ENCODE results near the gene RAB43. TPM values are rescaled to one million over a fixed set of nuclear protein-coding genes. Genes with fewer than 3 reads are reported as not detected.

Gene RAB43
- total RNA-seq, 1 donor, result 13.4 TPM

DNA sequence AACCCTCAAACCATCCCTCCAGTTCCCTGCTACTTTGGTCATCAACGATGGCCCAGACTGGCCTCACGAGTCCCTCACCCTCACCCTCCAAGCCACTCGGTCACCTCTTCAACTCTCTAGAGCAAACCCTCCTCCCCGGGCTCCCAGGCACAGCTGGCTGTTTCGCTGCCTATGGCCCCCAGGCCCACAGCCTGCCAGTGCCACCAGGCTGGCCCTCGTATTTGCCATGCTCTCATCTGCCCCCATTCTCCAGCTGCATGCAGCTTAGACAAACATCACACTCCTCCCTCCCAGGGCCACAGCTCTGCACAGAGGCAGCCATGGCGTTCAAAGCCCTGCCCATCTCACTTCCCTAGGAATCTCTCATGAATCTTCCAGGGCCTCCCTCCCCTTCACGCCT is 13.8 kb downstream of the RAB43 start:
- no peaks in the 10 kb centered on the region for H3K9me3 ChIP-seq (ENCODE audit: low read depth, low read length)
- H3K4me2 ChIP-seq (ENCODE audit: insufficient read depth, low read length), result no peak overlapping the region
- no peak overlapping the region for H3K27ac ChIP-seq (ENCODE audit: low read depth, low read length)
- TF ChIP-seq, protein P1, sequence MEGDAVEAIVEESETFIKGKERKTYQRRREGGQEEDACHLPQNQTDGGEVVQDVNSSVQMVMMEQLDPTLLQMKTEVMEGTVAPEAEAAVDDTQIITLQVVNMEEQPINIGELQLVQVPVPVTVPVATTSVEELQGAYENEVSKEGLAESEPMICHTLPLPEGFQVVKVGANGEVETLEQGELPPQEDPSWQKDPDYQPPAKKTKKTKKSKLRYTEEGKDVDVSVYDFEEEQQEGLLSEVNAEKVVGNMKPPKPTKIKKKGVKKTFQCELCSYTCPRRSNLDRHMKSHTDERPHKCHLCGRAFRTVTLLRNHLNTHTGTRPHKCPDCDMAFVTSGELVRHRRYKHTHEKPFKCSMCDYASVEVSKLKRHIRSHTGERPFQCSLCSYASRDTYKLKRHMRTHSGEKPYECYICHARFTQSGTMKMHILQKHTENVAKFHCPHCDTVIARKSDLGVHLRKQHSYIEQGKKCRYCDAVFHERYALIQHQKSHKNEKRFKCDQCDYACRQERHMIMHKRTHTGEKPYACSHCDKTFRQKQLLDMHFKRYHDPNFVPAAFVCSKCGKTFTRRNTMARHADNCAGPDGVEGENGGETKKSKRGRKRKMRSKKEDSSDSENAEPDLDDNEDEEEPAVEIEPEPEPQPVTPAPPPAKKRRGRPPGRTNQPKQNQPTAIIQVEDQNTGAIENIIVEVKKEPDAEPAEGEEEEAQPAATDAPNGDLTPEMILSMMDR (IDR thresholded peaks at IDR 0.05; ENCODE audit: extremely low read depth, low read depth, low read length), result no peak
- H3K4me3 ChIP-seq (ENCODE audit: insufficient read depth, low read length), result no peak overlapping the region
- peaks cover 53% of the 10 kb centered on the region for H4K20me1 ChIP-seq (ENCODE audit: insufficient read depth, low read length)
- H3K4me1 ChIP-seq (ENCODE audit: insufficient read depth, low read length), result no peaks in the 10 kb centered on the region
- no peaks in the 10 kb centered on the region for H3K27me3 ChIP-seq (ENCODE audit: insufficient read depth, low read length)
- peaks cover 6% of the 10 kb centered on the region for H3K36me3 ChIP-seq (ENCODE audit: insufficient read depth, low read length)
- DNase-seq (ENCODE audit: insufficient read length, low spot score, missing footprints), result no peak
- H3K79me2 ChIP-seq (ENCODE audit: insufficient read depth, low read length), result peaks cover 64% of the 10 kb centered on the region
- H2AFZ ChIP-seq (ENCODE audit: low read length), result no peak overlapping the region

DNA sequence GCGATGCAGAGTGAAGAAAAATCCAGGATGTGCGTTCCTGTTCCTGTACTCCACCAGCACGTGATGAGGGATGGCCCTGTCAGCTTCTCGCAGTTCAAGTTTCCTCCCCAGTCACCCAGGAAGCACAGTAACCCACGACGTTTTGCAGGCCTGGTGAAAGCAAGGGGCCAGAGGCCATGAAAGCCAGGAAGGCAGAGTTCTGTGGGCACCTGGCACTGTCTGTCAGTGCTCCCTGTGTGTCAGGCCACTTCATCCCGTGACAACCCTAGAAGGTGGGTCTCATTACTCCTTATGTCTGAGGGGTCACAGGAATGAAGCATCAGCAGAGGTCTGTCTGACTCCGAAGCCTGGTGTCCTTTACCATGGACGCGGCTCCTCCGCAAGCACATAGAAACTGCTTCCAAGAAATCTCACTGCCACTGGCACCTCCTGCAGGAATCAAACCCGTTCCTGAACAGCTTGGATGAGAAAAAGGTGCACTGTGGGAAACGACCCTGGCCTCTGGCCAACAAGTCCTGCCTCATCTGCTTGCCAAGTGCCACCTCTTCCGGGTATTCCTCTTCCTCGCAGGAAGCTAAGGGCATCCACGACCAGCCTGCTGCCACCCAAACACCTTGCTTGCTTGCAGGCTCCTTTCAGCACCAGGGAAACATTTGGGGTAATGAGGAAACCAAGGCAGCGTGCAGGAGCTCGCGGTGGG is 14.6 kb downstream of the RAB43 start:
- Histone ChIP-seq H2AFZ (ENCODE audit: low read length) (no peak overlapping the region), H4K20me1 (ENCODE audit: insufficient read depth, low read length) (peaks cover 53% of the 10 kb centered on the region), H3K4me2 (ENCODE audit: insufficient read depth, low read length) (no peak overlapping the region), H3K4me3 (ENCODE audit: insufficient read depth, low read length) (no peak overlapping the region), H3K4me1 (ENCODE audit: insufficient read depth, low read length) (no peaks in the 10 kb centered on the region), H3K27me3 (ENCODE audit: insufficient read depth, low read length) (no peaks in the 10 kb centered on the region), H3K27ac (ENCODE audit: low read depth, low read length) (no peak overlapping the region), H3K9me3 (ENCODE audit: low read depth, low read length) (no peaks in the 10 kb centered on the region), H3K36me3 (ENCODE audit: insufficient read depth, low read length) (peaks cover 6% of the 10 kb centered on the region), H3K79me2 (ENCODE audit: insufficient read depth, low read length) (peaks cover 63% of the 10 kb centered on the region)
- DNase-seq (ENCODE audit: insufficient read length, low spot score, missing footprints), result no peak
- TF ChIP-seq, protein P1 (IDR thresholded peaks at IDR 0.05; ENCODE audit: extremely low read depth, low read depth, low read length), result no peak

DNA sequence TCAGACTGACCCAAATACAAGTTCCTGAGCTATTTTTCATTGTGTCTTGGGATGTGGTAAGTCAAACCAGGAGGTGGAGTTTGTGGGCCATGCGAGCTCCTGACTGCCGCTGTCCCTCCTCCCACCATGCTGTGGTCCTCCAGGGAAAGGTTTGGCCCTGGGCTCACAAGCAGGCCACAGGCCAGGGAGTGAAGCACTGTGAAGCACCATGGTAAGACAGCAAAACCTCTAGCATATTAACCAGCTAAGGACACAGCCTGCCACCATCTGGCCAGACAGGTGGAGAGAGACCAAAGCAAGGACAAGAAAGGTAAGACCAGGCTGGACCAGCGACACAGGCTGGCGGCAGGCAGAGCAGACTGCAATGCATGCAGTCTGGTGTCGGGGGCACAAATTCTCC is 15.3 kb downstream of the RAB43 start:
- Histone ChIP-seq H3K4me3 (ENCODE audit: insufficient read depth, low read length) (no peak overlapping the region), H3K79me2 (ENCODE audit: insufficient read depth, low read length) (peaks cover 68% of the 10 kb centered on the region), H3K4me1 (ENCODE audit: insufficient read depth, low read length) (no peaks in the 10 kb centered on the region), H3K27ac (ENCODE audit: low read depth, low read length) (no peak overlapping the region), H4K20me1 (ENCODE audit: insufficient read depth, low read length) (peaks cover 60% of the 10 kb centered on the region), H2AFZ (ENCODE audit: low read length) (no peak overlapping the region), H3K9me3 (ENCODE audit: low read depth, low read length) (no peaks in the 10 kb centered on the region), H3K36me3 (ENCODE audit: insufficient read depth, low read length) (peaks cover 6% of the 10 kb centered on the region), H3K27me3 (ENCODE audit: insufficient read depth, low read length) (no peaks in the 10 kb centered on the region), H3K4me2 (ENCODE audit: insufficient read depth, low read length) (no peak overlapping the region)
- TF ChIP-seq, protein P1 (IDR thresholded peaks at IDR 0.05; ENCODE audit: extremely low read depth, low read depth, low read length), result peak; percentile 8
- DNase-seq (ENCODE audit: insufficient read length, low spot score, missing footprints), result peak; percentile 71

DNA sequence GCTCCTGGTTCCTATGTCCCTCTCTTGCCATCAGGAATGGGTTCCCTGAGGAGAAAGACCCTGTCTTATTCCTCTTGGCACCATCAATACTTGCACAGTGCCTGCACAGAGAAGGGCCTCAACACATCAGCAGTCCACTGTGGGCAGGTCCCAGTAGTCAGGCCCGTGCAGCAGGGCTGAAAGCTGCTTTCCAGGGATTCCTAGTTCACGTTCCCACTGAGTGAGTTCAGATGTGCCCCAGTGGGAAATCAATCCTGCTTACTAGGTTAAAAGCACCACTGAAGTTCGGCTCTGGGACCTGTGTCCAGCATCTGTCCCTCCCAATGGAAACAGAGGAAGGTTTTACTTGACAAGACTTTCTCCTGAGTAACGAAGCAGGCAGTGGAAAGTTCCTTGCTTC is 15.7 kb downstream of the RAB43 start:
- Histone ChIP-seq H3K4me3 (ENCODE audit: insufficient read depth, low read length) (no peak overlapping the region), H3K36me3 (ENCODE audit: insufficient read depth, low read length) (peaks cover 4% of the 10 kb centered on the region), H3K4me1 (ENCODE audit: insufficient read depth, low read length) (no peaks in the 10 kb centered on the region), H3K27ac (ENCODE audit: low read depth, low read length) (no peak overlapping the region), H2AFZ (ENCODE audit: low read length) (no peak overlapping the region), H3K79me2 (ENCODE audit: insufficient read depth, low read length) (peaks cover 70% of the 10 kb centered on the region), H4K20me1 (ENCODE audit: insufficient read depth, low read length) (peaks cover 62% of the 10 kb centered on the region), H3K27me3 (ENCODE audit: insufficient read depth, low read length) (no peaks in the 10 kb centered on the region), H3K4me2 (ENCODE audit: insufficient read depth, low read length) (no peak overlapping the region), H3K9me3 (ENCODE audit: low read depth, low read length) (no peaks in the 10 kb centered on the region)
- DNase-seq (ENCODE audit: insufficient read length, low spot score, missing footprints), result peak; percentile 63
- TF ChIP-seq, protein P1 (IDR thresholded peaks at IDR 0.05; ENCODE audit: extremely low read depth, low read depth, low read length), result no peak
